HG03095 (cell line): ENCODE measurements around the gene BABAM1.

Experiments used
- ATAC-seq: cut with Tn5 transposase; IDR thresholded peaks from one replicate; pipeline ENCODE4 v1.9.1; 2021; ENCODE audit warnings: moderate library complexity; ENCODE audit not compliant: unreplicated experiment

Gene BABAM1

DNA sequence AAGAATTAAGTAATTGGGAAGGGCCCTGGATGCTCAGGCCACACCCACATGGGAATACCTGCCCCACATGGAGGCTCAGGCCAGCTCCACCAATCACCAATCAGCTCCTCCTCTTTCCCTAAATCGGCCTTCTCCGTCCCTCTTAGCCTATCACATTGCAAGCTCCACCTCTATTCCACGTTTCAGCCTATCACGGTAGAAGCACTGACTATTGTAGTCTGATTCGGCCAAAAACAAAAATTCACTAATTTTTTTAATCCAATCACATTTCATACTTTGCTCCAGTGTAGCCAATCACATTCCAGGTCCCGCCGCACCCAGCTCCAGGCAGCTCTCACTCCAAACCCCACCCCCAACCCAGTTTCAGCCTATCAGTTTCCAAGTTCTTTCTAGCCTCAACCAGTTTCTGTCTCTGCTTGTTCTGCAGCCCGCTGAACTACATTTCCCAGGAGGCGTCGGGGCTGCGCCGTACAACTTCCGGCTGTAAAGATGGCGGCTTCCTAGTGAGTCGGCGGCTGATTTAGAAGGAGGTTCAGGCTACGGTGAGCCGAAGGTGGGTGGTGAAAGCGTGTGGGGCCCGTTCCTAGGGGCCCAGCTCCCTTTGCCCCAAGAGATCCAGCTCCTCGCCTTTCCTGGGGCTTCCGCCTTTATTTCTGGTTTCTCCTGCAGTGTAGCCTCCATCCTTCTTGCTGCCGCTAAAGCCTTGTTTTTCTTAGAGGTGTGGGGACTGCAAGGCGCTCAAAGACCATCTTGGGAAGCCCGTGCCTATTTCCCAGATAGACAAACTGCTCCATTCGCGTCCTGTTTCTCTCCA lies at the start of gene BABAM1:
BABAM1 (plus strand) TSS at position 469 of the 814 bp plus-strand sequence. CDS start 1,364 bp downstream, outside the sequence.
- ATAC-seq: peak; percentile 85

DNA sequence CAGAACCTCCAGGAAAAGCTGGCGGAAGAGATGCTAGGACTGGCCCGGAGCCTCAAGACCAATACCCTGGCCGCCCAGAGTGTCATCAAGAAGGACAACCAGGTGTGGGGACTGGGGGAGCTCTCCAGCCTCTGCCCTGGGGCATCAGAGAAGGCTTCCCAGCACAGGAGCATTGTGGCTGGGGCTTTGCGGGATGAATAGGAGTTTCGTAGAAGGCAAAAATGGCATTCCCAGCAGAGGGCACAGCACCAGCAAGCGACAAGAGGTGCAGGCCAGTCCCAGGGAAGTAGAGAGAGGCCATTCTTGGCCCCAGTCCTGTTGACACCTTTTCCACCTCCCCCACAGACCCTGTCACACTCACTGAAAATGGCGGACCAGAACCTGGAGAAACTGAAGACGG lies 48.0 kb upstream of the BABAM1 start:
- ATAC-seq: no peak

DNA sequence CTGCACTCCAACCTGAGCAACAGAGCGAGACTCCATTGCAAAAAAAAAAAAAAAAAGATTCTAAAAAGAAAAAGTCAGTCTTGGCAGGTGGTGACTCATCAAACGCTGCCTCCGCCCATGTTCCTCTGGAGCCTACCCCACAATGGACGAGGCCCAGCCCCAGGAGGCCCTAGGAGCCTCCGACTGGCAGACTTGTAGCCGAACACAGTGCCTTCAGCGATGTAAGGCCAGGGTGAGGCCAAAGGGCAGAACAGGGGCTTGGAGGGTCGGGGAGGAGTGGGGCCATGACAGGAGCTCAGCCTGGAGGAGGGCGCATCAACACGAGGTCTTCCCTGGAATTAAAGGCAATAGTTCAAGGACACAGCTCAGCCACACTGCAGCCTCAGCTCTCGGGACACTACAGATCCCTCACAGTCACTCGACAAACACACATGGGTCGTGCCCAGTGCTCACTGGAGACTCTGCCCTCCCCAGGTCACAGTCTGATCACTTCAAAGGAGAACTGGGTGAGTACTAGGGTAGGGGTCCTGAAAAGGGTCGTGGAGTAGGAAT lies 47.0 kb upstream of the BABAM1 start:
- no peak for ATAC-seq

DNA sequence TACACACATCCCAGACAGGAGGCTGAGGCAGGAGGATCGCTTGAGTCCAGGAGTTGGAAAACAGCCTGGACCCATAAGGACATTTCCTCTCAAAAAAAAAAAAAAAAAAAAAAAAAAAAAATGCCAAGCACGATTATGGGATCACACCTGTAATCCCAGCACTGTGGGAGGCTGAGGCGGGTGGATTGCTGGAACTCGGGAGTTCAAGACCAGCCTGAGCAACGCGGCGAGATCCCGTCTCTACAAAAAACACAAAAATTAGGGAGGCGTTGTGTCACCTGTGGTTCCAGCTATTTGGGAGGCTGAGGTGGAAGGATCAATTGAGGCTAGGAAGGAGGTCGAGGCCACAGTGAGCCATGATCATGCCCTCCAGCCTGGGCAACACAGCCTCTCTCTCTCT lies 42.2 kb upstream of the BABAM1 start:
- no peak for ATAC-seq

DNA sequence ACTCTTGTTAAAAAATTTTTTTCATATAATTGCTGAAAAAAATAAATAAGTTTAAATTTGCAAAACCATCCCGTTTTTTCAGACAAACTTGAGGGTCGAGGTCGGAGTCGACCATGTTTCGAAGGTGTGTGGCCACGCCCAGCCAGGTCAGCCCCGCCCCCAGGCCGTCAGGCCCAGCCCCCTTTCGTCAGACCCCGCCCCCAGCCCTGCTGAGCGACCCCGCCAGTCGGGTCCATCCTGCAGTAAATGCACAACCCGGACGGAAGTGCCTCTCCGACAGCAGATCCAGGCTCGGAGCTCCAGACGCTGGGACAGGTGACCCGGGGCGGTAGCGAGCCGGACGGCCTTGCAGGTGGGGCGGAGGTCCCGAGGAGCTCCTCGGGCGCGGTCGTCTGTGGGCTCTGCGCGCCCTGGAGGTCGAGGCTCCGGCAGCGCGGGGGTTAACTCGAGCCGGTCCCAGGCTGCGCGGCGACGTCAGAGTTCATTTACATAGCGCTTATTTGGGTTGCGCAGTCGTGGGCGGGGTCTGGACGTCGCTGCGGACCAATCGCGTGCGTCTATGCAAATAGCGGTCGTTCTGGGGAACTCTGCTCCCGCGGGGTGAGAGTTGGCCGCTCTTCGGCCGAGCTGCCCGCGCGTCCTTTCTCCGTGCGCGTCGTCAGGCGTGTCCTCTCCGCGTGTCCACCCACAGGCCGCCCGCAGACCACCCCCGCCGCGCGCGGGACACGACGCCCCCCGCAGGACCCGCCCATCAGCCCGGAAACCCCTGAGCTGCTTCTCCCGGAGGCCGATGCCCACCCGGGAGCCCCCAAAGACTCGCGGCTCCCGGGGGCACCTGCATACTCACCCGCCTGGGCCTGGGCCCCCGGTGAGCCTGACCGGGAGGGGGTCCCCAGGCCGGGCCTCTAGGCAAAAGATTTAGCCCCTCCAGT lies 41.0 kb upstream of the BABAM1 start, which contains the start of gene OCEL1:
OCEL1 (plus strand) TSS at position 225 of the 932 bp plus-strand sequence; CDS start at position 247, 22 bp downstream.
- peak; percentile 78 for ATAC-seq

DNA sequence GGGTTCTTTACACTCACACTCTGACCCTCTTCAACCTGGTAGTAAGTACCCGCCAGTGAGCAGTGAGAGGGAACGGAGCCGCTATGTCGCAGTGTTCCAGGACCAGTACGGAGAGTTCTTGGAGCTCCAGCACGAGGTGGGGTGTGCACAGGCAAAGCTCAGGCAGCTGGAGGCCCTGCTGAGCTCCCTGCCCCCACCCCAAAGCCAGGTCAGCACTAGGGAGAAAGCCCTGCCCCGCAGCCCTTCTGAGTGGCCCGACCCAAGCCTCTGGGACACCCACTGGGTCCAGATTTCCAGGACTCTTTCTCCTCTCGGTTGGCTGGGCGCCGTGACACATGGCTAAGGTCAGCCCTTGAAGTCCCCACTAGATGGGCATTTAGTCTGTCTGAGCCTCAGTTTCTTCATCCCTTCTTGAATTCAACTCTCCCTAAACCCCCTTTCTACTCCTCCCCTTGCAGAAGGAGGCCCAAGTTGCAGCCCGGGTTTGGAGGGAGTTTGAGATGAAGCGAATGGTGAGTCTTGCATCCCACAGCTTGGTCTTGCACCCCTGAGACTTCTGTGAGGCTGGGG lies 39.4 kb upstream of the BABAM1 start:
- no peak for ATAC-seq

DNA sequence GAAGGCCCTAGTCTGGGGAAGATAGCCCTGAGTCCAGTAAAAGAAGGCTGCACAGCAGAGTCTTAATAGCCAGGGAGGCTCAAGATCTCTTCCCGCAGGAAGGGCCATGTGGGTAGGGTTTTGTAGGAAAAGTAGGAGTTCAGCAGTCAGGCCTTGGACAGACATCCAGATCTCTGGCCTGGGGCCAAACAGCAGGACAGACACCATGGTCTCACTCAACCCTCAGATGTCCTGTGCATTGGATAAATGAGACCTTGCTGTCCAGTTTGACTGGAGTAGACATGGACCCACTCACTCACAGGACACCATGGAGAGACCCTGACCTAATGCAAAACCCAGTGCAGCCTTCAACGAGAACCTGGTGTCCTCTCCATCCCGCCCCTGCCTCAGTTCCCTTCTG lies 37.4 kb upstream of the BABAM1 start:
- no peak for ATAC-seq

DNA sequence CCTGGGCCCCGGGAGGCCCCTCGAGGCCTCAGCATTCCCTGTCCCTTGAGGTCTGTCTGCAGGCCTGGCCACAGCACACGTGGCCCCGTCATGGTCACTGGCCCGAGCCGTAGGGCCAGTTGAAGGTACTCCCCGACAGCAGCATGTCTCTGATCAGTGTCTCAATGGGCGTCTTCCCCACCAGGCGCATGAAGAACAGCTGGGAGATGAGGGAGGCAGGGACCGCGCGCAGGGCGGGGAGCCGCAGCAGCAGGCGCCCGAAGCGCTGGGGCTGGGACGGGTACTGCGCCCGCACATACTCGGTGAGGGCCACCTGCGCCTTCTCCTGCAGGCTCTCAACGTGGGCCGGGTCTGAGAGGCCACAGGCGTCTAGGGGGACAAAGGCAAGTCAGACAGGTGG lies 35.0 kb upstream of the BABAM1 start:
- ATAC-seq: no peak

DNA sequence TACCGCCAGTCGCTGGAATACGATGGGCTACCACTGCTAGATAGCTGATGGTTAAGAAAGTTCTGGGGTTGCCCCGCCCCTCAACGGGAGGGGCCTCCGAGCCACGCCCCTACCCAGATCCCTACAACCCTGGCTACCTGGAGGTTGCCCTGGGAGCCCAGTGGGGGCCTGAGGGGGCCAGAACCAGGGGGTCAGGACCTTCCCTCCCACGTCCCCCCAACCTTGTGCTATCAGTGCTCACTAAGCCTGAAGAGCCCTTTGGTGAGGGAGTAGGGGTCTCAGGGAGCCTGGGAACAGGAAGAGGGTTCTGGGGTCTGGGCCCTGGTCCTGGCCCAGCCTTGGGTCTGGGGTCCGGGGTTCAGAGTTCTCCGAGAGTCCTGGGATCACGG lies 32.3 kb upstream of the BABAM1 start:
- ATAC-seq: peak; percentile 55

DNA sequence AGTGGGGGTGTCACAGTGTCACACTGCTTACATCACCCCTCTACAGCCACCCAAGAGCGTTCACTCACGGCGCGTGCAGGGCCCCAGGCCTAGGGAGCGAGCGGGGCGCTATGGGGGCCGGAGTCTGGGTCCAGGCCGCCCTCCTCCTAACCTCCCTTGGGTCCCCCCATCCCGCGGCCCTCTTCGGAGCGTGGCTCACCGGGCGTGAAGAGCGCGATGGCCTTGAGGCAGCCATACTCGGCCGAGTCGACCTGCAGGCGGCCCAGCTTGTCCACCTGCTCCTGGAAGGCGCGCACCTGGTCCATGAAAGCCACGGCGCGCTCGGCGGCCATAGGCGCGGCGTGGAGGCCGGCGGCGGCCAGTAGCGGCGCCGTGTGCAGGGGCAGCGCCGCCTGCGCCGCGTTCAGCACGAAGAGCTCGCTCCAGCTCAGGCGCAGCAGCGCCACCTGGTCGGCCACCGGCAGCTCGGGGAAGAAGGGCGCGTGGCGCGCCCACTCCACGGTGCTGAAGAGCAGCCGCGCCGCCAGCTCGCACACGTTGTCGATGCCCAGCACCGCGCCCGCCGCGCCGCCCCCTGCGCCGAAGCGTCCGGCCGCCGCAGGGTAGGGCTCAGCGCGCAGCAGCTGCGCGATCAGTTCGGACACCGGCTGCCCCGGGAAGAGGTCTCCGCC lies 31.8 kb upstream of the BABAM1 start:
- ATAC-seq: peak; percentile 43

DNA sequence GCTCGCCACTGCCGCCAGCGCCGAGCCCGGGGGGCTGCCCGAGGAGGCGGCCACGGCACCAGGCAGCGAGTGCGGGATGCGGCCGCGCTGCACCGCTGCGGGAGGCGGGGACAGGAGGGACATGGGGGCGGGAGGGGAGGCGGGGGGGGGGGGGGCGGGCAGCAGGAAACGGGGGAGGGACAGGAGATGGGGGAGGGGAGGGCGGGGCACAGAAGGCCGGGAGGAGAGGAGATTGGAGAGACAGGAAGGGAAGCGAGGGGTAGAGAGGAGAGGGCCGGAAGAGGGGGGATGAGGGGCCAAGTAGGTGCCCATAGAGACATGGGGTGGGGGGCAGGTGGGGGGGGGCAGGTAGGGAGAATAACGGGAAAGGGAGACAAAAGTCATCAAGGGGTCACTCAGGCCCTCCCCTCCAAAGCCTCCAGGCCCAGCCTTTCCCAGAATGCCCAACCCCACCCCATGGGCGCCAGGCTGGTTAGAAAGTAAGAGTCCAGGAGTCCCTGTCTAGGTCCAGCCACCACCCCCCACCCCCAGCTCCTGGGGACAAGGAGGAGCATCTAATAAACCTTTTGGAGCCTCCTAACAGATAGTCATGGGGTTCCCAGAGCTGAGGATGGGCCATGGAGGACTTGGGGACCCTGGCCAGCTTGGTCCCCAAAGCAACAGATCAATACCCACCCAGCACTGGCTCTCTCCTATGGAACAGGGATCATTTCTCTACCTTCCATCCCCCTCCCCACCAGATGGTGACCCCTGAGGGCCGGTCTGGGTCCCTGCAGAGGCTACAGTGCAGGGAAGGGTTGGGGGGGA lies 31.1 kb upstream of the BABAM1 start:
- peak; percentile 7 for ATAC-seq

DNA sequence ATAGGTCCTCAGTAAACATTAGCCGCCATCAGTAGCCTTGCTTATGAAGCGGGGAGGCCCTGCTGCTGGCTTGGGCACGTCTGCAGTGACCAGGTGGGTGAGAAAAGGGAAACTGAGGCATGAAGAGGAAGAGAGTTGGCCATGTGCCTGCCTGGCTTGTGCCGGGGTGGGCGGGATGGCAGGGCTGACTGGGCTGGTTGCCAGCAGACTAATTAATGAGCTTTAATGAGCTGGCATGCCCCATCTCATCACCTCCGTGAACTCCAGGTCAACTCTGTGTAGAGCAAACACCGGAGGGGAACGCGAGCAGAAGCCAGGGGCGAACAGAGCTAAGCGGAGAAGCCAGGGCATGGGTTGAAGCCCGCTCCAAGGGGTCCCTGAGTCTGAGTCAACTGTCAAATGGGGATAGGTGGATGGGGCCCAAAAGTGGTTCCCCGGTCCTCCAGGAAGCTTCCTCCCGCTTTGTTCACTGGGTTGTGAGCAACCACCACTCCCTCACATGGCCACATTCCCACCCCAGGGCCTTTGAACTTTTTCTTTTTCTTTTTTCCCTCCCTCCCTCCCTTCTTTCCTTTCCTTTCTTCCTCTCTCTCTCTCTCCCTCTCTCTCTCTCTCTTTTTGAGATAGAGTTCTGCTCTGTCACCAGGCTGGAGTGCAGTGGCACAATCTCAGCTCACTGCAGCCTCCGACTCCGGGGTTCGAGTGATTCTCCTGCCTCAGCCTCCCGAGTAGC lies 30.3 kb upstream of the BABAM1 start:
- no peak for ATAC-seq

DNA sequence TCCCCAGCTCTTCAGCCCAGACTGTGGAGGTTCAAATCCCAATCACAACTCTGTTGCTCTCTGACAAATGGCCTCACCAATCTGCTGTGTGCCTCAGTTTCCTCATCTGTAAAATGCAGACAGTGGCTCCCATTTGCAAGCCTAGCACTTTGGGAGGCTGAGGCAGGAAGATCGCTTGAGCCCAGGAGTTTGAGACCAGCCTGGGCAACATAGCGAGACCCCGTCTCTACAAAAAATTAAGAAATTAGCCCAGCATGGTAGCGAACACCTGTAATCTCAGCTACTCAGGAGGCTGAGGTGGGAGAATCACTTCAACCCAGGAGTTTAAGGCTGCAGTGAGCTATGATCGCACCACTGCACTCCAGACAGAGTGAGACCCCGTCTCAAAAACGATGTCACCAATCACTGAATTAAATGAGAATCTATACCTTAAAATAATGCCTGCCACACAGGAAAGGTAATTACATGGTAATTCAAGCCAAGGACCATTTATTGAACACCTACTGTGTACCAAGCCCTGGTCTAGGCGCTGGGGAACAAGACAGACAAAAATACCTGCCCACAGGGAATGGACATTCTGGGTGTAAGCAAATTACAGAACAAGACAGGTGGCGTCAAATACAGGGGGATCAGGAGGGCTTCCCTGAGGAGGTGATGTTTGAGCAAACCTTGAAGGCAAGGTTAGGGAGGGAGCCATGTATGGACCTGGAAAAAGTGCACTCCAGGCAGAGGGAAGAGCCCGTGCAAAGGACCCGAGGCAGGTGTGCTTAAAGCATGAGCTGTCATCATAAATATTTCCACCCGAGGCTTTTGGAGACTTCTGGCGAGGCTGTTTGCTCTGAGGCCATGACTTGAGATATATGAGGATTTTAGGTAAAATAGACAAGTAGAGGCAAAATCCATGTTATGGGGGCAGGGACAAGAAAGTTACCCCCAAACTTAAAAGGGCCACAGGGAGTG lies 29.2 kb upstream of the BABAM1 start:
- ATAC-seq: no peak

DNA sequence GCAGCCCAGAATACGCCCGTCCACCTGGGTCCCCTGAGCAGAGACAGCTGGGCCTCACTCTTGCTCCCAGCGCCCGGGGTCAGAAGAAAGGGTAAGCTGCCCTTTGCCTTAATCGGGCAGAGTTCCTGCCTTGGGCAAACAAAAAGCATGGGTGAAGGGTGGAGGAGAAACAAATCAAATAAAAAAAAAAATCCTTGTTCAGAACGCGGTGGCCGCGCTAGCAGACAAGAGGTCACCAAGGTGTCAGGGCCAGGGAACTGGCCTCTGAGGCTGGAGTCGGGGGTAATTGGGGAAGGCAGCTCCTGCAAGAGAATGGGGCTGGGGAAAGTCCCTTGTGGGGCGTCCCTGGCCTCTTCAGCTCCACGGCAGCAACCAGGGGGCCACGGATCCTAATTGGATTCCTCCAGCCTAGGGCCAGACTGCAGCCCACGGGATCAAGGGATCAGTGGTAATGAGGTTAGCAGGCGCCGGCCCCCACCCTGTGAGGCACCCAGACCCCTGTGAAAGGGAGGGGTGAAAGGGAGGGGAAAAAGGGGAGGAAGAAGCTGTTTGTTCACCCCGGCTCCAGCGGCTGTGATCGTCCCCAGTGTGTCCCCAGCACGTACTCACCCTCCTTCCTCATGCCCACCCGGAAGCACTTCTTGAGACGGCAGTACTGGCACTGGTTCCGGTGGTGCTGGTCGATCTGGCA lies 27.0 kb upstream of the BABAM1 start:
- ATAC-seq: no peak

DNA sequence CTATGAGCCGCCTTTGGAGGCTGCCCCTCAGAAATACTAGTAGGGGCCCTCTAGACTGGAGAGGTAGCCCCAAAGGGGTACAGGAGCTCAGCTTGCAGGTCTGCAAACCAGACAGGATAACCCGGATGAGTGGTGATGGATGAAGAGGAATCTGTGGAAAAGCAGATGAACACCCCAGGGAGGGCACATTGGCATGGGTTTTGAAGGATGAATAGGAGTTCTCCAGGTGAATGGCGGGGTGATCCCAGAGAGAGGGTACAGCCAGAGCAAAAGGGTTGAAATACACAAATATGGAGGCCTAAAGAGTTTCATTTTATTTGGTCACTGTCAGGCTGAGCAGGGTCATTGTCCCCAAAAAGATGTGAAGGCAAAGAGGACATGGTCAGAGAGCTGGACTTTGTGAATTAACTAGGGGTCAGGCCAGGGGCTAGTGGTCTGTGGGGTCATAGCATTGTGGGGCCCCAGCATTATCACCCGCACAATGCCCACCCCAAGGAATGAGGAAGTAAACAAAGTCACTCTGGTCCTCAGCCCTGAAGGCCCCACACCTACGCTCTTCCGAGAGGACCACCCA lies 26.3 kb upstream of the BABAM1 start:
- ATAC-seq: no peak

DNA sequence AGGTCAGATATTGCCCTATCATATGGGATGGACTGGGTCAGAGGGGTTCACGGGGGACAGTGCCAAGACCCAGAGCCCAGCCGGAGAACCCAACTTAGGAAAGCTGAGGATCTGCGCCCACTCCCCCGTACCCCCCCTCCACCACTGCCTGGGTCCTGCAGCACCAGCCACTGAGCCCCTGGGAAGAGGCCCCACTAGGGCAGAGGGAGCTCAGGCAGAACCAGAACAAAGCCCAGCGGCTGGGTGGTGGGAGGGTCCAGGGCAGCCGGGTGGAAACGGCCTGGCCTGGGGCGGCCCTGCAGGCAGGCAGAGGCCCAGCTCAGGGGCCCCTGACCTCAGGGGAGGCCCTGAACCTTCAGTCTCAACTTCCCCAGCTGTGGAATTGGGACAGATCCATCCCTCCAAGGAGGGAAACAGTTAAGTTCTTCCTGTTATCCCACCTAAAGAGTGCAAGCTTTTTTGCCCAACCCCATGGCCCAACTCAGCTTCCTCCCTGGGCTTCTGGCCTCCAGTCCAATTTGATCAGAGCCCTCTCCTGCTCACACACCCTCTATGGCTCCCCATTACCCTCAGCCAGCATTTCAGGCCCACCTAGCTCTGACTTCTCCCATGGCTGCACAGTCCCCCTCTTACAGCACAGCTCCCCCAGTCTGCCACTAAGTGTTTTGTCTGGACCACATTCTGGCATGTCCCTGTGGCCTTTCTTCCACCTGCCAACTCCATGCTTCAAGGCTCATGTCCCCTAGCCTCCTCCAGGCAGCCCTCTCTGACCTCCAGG lies 24.6 kb upstream of the BABAM1 start:
- no peak for ATAC-seq
